ENCODE results near the gene PPP1R37.

DNA sequence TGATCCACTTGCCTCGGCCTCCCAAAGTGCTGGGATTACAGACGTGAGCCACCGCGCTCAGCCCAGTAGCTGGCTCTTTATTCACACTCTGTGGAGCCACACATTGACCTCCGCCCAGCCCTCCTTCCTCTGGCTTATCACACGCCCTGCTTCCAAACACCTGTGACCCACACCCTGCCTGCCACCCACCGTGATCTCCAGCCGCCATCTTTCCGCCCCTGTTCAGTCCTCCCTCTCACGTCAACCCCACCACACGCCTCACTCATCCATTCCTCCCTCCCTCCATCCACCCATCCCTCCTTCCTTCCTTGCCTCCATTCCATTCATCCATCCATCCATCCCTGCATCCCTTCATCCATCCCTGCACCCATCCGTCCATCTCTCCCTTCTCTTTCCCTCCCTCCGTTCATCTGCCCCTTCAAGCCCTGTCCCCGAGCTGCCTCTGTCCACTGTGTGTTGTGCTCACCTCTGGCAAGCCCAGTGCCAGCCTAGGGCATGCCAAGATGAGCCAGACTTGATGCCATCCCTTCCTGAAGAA lies 34.3 kb upstream of the PPP1R37 start:
- TF ChIP-seq POLR2AphosphoS5 (IDR thresholded peaks at IDR 0.05; ENCODE audit: low read depth, low read length) (no peak), TAF1 (IDR thresholded peaks at IDR 0.05; ENCODE audit: borderline replicate concordance, insufficient read depth, low read length) (no peak)
- TF ChIP-seq, protein P1, sequence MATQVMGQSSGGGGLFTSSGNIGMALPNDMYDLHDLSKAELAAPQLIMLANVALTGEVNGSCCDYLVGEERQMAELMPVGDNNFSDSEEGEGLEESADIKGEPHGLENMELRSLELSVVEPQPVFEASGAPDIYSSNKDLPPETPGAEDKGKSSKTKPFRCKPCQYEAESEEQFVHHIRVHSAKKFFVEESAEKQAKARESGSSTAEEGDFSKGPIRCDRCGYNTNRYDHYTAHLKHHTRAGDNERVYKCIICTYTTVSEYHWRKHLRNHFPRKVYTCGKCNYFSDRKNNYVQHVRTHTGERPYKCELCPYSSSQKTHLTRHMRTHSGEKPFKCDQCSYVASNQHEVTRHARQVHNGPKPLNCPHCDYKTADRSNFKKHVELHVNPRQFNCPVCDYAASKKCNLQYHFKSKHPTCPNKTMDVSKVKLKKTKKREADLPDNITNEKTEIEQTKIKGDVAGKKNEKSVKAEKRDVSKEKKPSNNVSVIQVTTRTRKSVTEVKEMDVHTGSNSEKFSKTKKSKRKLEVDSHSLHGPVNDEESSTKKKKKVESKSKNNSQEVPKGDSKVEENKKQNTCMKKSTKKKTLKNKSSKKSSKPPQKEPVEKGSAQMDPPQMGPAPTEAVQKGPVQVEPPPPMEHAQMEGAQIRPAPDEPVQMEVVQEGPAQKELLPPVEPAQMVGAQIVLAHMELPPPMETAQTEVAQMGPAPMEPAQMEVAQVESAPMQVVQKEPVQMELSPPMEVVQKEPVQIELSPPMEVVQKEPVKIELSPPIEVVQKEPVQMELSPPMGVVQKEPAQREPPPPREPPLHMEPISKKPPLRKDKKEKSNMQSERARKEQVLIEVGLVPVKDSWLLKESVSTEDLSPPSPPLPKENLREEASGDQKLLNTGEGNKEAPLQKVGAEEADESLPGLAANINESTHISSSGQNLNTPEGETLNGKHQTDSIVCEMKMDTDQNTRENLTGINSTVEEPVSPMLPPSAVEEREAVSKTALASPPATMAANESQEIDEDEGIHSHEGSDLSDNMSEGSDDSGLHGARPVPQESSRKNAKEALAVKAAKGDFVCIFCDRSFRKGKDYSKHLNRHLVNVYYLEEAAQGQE (IDR thresholded peaks at IDR 0.05; ENCODE audit: insufficient read depth in 1 of 2, low read depth in 2 of 2, low read length in 2 of 2) = no peak
